A549 (cell line): ENCODE data around the gene PTPN12.

Source experiments
- BHLHE40 ChIP-seq: IDR thresholded peaks from 2 replicates; pipeline ENCODE4 v1.6.1; 2012; ENCODE audit warnings: low read depth, low read length, inconsistent platforms
- CHD2 ChIP-seq: fragments of 150-350 bp; IDR thresholded peaks from 2 replicates; pipeline ENCODE4 v1.6.1; 2014; ENCODE audit warnings: low read length; ENCODE audit not compliant: partially characterized antibody
- EHMT2 ChIP-seq: fragments of 200-600 bp; sonication (generic); IDR thresholded peaks from 2 replicates; pipeline ENCODE4 v1.6.1; 2016; ENCODE audit warnings: antibody characterized with exemption, low read depth, mild to moderate bottlenecking, moderate library complexity
- JUNB ChIP-seq: fragments of >200 bp; sonication (Bioruptor Twin); formaldehyde crosslinking; IDR thresholded peaks from 2 replicates; pipeline ENCODE4 v1.6.1; 2016
- NR3C1 ChIP-seq: fragments of >200 bp; sonication (Bioruptor Twin); formaldehyde crosslinking; IDR thresholded peaks from 3 replicates; pipeline ENCODE4 v1.6.1; 2017
- RARB ChIP-seq: fragments of 250-450 bp; sonication (Bioruptor Pico); IDR thresholded peaks from 2 replicates; pipeline ENCODE4 v1.8.0; 2021; ENCODE audit warnings: mild to moderate bottlenecking, moderate library complexity
- SMC3 ChIP-seq: fragments of >200 bp; sonication (Bioruptor Twin); formaldehyde crosslinking; IDR thresholded peaks from 3 replicates; pipeline ENCODE4 v1.6.1; 2018; ENCODE audit warnings: inconsistent platforms
- ZFP36 ChIP-seq: fragments of 450-650 bp; IDR thresholded peaks from 2 replicates; pipeline ENCODE4 v1.6.1; 2014; ENCODE audit warnings: borderline replicate concordance; ENCODE audit not compliant: partially characterized antibody
- TF ChIP-seq, protein P1 (sequence below): IDR thresholded peaks from 2 replicates; pipeline ENCODE4 v1.6.1; 2012; ENCODE audit warnings: low read depth, borderline replicate concordance
- TF ChIP-seq, protein P2 (sequence below): fragments of >200 bp; sonication (Bioruptor Twin); formaldehyde crosslinking; IDR thresholded peaks from 3 replicates; pipeline ENCODE4 v1.5.1; 2016
- TF ChIP-seq, protein P3 (sequence below): fragments of 200-600 bp; sonication (generic); IDR thresholded peaks from 2 replicates; pipeline ENCODE4 v1.6.1; 2016; ENCODE audit warnings: antibody characterized with exemption, mild to moderate bottlenecking, moderate library complexity
- TF ChIP-seq, protein P4 (sequence below): fragments of 150-350 bp; IDR thresholded peaks from 2 replicates; pipeline ENCODE4 v1.6.1; 2014; ENCODE audit warnings: low read depth, mild to moderate bottlenecking, low read length

DNA sequence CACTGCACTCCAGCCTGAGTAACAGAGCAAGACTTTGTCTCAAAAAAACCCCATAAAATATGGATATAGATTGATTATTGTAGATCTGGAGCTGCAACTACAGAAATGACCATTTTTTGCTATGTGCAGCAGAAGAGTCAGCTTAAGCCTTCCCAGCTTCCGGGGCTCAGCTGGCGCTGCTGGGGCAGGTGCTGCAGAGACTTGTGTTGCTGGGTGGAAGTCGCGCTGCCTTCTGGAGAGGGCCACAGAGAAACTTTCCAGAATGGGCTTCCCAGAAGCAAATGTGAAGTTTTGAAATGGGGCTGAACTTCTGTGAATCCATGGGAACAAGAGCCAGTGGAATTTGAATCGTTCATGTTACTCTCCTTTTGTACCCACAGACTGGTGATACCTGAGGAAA, 121.8 kb downstream of the PTPN12 start:
- no peak for TF ChIP-seq BHLHE40
- TF ChIP-seq EHMT2: no peak
- TF ChIP-seq, protein P1, sequence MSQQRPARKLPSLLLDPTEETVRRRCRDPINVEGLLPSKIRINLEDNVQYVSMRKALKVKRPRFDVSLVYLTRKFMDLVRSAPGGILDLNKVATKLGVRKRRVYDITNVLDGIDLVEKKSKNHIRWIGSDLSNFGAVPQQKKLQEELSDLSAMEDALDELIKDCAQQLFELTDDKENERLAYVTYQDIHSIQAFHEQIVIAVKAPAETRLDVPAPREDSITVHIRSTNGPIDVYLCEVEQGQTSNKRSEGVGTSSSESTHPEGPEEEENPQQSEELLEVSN: no peak
- no peak for TF ChIP-seq JUNB
- TF ChIP-seq, protein P2, sequence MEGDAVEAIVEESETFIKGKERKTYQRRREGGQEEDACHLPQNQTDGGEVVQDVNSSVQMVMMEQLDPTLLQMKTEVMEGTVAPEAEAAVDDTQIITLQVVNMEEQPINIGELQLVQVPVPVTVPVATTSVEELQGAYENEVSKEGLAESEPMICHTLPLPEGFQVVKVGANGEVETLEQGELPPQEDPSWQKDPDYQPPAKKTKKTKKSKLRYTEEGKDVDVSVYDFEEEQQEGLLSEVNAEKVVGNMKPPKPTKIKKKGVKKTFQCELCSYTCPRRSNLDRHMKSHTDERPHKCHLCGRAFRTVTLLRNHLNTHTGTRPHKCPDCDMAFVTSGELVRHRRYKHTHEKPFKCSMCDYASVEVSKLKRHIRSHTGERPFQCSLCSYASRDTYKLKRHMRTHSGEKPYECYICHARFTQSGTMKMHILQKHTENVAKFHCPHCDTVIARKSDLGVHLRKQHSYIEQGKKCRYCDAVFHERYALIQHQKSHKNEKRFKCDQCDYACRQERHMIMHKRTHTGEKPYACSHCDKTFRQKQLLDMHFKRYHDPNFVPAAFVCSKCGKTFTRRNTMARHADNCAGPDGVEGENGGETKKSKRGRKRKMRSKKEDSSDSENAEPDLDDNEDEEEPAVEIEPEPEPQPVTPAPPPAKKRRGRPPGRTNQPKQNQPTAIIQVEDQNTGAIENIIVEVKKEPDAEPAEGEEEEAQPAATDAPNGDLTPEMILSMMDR: no peak
- TF ChIP-seq SMC3: no peak
- no peak for TF ChIP-seq ZFP36
- TF ChIP-seq, protein P3, sequence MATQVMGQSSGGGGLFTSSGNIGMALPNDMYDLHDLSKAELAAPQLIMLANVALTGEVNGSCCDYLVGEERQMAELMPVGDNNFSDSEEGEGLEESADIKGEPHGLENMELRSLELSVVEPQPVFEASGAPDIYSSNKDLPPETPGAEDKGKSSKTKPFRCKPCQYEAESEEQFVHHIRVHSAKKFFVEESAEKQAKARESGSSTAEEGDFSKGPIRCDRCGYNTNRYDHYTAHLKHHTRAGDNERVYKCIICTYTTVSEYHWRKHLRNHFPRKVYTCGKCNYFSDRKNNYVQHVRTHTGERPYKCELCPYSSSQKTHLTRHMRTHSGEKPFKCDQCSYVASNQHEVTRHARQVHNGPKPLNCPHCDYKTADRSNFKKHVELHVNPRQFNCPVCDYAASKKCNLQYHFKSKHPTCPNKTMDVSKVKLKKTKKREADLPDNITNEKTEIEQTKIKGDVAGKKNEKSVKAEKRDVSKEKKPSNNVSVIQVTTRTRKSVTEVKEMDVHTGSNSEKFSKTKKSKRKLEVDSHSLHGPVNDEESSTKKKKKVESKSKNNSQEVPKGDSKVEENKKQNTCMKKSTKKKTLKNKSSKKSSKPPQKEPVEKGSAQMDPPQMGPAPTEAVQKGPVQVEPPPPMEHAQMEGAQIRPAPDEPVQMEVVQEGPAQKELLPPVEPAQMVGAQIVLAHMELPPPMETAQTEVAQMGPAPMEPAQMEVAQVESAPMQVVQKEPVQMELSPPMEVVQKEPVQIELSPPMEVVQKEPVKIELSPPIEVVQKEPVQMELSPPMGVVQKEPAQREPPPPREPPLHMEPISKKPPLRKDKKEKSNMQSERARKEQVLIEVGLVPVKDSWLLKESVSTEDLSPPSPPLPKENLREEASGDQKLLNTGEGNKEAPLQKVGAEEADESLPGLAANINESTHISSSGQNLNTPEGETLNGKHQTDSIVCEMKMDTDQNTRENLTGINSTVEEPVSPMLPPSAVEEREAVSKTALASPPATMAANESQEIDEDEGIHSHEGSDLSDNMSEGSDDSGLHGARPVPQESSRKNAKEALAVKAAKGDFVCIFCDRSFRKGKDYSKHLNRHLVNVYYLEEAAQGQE: no peak
- no peak for TF ChIP-seq CHD2
- TF ChIP-seq, protein P4, sequence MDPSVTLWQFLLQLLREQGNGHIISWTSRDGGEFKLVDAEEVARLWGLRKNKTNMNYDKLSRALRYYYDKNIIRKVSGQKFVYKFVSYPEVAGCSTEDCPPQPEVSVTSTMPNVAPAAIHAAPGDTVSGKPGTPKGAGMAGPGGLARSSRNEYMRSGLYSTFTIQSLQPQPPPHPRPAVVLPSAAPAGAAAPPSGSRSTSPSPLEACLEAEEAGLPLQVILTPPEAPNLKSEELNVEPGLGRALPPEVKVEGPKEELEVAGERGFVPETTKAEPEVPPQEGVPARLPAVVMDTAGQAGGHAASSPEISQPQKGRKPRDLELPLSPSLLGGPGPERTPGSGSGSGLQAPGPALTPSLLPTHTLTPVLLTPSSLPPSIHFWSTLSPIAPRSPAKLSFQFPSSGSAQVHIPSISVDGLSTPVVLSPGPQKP: no peak
- TF ChIP-seq RARB (CRISPR knock-in tag): no peak
- no peak for TF ChIP-seq NR3C1
